HL-60 (cell line): ENCODE results near the gene FCN3.

ENCODE experiments used
- DNase-seq, 2 experiments: peaks; one replicate each; pipeline ENCODE4 v3.0.0-alpha.2; 2010 to 2020; ENCODE audit warnings: low read depth in 1 of 2, low spot score in 1 of 2
- H3K27ac ChIP-seq: fragments of 250-450 bp; sonication (Bioruptor Pico); replicated peaks from 2 replicates; pipeline ENCODE4 v1.5.1; 2020; ENCODE audit warnings: mild to moderate bottlenecking, moderate library complexity
- H3K27me3 ChIP-seq: fragments of 250-450 bp; sonication (Bioruptor Pico); 2 replicates; pipeline ENCODE4 v1.5.1; 2021; ENCODE audit warnings: mild to moderate bottlenecking, moderate library complexity; ENCODE audit not compliant: insufficient read depth, poor library complexity, severe bottlenecking
- H3K4me3 ChIP-seq: replicated peaks from 2 replicates; pipeline ENCODE4 v1.5.1; 2011; ENCODE audit warnings: mild to moderate bottlenecking, control low read depth, low read length; ENCODE audit not compliant: insufficient read depth
- GABPA ChIP-seq: IDR thresholded peaks from 2 replicates; pipeline ENCODE4 v1.6.1; 2012; ENCODE audit warnings: low read depth
- POLR2AphosphoS5 ChIP-seq: IDR thresholded peaks from 2 replicates; pipeline ENCODE4 v1.6.1; 2012; ENCODE audit warnings: low read depth
- REST ChIP-seq: IDR thresholded peaks from 2 replicates; pipeline ENCODE4 v1.6.1; 2012; ENCODE audit warnings: low read depth; ENCODE audit not compliant: insufficient replicate concordance
- SPI1 ChIP-seq: IDR thresholded peaks from 2 replicates; pipeline ENCODE4 v1.6.1; 2012; ENCODE audit warnings: low read depth, mild to moderate bottlenecking, borderline replicate concordance
- TF ChIP-seq, protein P1 (sequence below): IDR thresholded peaks from one replicate; pipeline ENCODE4 v1.5.1; 2011; ENCODE audit warnings: low read length, control low read depth, inconsistent platforms; ENCODE audit not compliant: insufficient read depth

FCN3 gene

DNA sequence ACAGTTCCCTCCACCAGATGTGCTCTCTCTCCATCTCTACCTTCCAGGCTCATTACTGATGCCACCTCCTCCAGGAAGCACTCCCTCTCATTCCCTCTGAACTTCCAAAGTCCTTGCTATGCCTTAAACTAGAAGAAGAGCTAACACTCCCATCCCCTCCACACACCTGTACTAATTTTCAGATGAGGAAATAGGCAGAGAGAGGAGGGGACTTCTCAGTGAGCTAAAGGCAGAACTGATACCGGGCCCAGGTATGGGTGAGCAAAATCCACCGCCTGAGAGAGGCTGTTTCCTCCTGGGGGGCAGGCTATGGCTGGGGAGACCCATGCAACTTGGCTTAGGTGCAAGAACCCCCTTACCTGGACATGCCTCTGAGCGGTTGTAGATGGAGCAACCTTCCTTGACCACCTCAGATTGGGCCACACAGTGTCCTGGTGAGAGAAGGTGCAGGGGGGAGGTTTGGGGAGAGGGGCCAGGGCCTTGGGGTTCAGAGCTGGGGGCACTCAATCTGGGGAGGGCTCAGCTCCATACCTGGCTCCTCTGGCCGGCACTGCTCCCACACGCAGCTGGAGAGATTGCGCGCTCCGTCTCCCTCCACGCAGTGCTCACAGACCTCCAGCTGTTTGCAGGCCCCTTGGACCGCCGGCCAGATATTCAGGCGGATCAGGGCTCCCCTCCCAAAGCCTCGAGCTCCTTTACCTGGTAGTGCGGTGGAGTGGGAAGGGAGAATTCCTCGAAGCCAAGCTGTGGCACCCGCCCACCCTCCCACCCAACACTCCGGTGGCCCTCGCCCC is 7.5 kb upstream of the FCN3 start:
- Histone ChIP-seq H3K27me3 (peaks cover 2% of the 10 kb centered on the region), H3K27ac (no peak overlapping the region), H3K4me3 (no peak overlapping the region)
- DNase-seq = no peak
- TF ChIP-seq GABPA (no peak), SPI1 (no peak), REST (no peak), POLR2AphosphoS5 (no peak)
- TF ChIP-seq, protein P1, sequence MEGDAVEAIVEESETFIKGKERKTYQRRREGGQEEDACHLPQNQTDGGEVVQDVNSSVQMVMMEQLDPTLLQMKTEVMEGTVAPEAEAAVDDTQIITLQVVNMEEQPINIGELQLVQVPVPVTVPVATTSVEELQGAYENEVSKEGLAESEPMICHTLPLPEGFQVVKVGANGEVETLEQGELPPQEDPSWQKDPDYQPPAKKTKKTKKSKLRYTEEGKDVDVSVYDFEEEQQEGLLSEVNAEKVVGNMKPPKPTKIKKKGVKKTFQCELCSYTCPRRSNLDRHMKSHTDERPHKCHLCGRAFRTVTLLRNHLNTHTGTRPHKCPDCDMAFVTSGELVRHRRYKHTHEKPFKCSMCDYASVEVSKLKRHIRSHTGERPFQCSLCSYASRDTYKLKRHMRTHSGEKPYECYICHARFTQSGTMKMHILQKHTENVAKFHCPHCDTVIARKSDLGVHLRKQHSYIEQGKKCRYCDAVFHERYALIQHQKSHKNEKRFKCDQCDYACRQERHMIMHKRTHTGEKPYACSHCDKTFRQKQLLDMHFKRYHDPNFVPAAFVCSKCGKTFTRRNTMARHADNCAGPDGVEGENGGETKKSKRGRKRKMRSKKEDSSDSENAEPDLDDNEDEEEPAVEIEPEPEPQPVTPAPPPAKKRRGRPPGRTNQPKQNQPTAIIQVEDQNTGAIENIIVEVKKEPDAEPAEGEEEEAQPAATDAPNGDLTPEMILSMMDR = no peak

DNA sequence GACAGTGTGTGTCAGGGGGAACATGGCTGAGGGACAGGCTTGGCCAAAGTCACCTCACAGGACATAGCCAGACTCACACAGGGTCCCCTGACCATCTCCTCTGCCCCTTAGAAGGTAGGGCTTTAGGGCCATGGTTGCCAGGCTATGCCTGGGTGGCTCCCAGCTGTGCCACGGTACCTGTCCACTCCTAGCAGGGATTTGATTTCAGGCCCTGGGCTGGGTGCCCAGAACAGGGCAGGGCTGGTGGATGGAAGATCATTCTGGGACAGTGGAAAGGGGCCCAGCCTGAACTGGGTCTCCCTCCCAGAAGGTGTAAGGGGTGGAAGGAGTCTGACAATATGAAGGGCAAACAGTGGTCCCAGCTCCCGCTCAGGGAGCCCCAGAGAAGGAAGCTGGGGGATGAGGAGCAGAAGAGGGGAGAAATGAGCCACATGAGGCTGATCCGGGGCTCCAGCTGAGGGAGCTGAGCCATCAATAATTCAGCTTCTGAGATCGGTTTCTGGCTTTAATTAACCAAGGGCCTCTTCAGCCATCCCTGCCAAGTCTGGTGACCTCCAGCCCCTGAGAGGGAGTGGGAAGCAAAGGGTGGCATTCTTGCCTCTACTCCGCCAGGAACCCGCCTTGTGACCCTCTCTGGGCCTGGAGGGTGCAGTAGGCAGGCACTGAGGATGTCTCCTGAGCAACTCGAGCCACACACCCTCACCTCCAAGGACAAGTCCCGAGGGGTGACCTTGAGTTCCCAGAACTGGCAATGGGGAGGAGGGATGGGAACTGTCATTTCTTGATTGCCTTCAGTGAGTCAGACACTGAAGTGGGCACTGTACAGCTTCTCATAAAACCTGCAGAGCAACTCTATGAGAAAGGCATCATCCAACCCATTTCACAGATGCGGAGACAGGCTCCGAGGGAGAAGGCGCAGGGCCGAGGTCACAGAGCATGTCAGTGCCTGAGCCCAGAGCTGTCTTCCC is 6.4 kb upstream of the FCN3 start:
- no peak for DNase-seq
- Histone ChIP-seq H3K4me3 (no peak overlapping the region), H3K27ac (no peak overlapping the region), H3K27me3 (peaks cover under 1% of the 10 kb centered on the region)
- TF ChIP-seq POLR2AphosphoS5 = no peak

GRCh38 chr1:27380224-27380623 is 5.6 kb upstream of the FCN3 start:
- TF ChIP-seq, protein P1 = no peak
- no peak for TF ChIP-seq POLR2AphosphoS5
- no peak for TF ChIP-seq SPI1
- no peak for TF ChIP-seq REST
- TF ChIP-seq GABPA = no peak
- Histone ChIP-seq H3K27me3 (no peaks in the 10 kb centered on the region), H3K27ac (no peak overlapping the region), H3K4me3 (no peak overlapping the region)
- DNase-seq = no peak

DNA sequence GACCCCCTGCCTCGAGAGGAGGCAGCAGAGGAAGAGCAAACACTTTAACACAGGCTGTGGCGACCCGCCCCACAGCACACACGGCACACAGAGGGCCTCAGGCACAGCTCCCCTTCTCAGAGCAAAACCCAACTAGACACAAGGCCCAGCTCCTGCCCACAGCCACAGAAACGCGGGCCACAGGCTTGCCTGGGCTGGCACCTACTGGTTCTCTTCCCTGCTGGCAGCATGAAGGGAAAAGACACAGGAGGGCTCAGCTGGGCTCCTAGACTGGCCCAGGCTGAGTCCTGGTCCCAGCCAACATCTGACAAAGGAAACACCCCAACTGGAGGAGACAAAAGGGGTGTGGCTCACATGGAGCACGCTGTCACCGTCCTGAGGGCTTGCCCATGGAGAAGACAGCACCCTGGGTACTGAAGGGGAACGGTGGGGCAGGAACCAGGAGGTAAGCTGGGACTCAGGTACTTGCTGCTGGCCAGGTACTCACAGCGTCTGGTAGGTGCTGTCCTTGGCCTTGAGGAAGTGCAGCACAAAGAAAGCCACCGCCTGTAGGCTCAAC is 5.0 kb upstream of the FCN3 start:
- no peak overlapping the region for H3K27ac ChIP-seq
- DNase-seq = no peak
- no peaks in the 10 kb centered on the region for H3K27me3 ChIP-seq
- H3K4me3 ChIP-seq = no peak overlapping the region
- TF ChIP-seq POLR2AphosphoS5 = no peak
- TF ChIP-seq SPI1 = no peak
- no peak for TF ChIP-seq REST
- TF ChIP-seq GABPA = no peak
- TF ChIP-seq, protein P1 = no peak
